ENCODE data around the gene JPH2.

DNA sequence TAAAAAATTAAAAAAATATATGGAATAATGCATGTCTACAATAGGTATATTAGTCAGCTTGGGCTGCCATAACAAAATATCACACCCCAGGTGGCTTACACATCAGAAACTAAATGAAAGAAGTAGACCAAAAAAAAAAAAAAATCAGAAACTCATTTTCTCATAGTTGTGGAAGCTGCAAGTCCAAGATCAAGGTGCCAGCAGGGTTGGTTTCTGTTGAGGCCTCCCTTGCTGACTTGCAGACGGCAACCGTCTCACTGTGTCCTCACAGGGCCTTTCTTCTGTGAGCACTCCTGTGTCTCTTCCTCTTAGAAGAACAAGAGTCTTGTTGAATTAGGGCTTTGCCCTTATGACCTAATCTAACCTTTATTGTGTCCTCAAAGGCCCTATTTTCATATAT lies 48.7 kb upstream of the JPH2 start:
- TF ChIP-seq GATA2 (IDR thresholded peaks at IDR 0.05; ENCODE audit: low read depth, low read length) (no peak), GATA3 (IDR thresholded peaks at IDR 0.05; ENCODE audit: low read depth, low read length) (no peak)
